A549 (cell line): Measurements from ENCODE around the gene STRN. TPM values are rescaled to one million over a fixed set of nuclear protein-coding genes. Genes with fewer than 3 reads are reported as not detected.

Source experiments
- ATAC-seq, 2 experiments: fragments of 200-7000 bp in 1 of 2; fragments of >200 bp in 1 of 2; cut with Nextera tagmentation in 1 of 2; cut with Tn5 transposase in 1 of 2; 3 replicates each; pipeline versions ENCODE4 v1.8.0 to v1.9.1; 2018 to 2020; ENCODE audit warnings: mild to moderate bottlenecking in 1 of 2, moderate library complexity in 1 of 2
- CTCF ChIA-PET: fragments of 300-600 bp; sonication (Branson Sonifier 250); formaldehyde crosslinking; extraction: SDS; loops from one replicate; lab custom pipeline; 2021; ENCODE audit warnings: antibody characterized with exemption, inconsistent platforms; lab: Yijun Ruan, JAX
- POLR2A ChIA-PET: fragments of 350-600 bp; formaldehyde crosslinking; extraction: SDS; loops from one replicate; lab custom pipeline; 2021; ENCODE audit warnings: antibody characterized with exemption, inconsistent platforms; lab: Yijun Ruan, JAX
- DNase-seq, 2 experiments: peaks; one replicate each; pipeline versions ENCODE4 v3.0.0 to v3.0.0-alpha.2; 2011 to 2016; ENCODE audit warnings: low read depth in 1 of 2, low spot score in 1 of 2
- FAIRE-seq: peaks from 2 replicates; lab custom pipeline; 2011; peaks lifted over from hg19 to GRCh38; lab: Jason Lieb, UNC
- H3K27ac ChIP-seq, 2 experiments: fragments of >200 bp; sonication (Bioruptor Twin); formaldehyde crosslinking; 3 replicates each; pipeline ENCODE4 v1.5.1; 2016 to 2017
- H3K4me1 ChIP-seq: fragments of >200 bp; sonication (Bioruptor Twin); formaldehyde crosslinking; 3 replicates; pipeline ENCODE4 v1.6.1; 2016
- H3K4me2 ChIP-seq: fragments of >200 bp; sonication (Bioruptor Twin); formaldehyde crosslinking; 3 replicates; pipeline ENCODE4 v1.6.1; 2016
- H3K4me3 ChIP-seq: fragments of >200 bp; sonication (Bioruptor Twin); formaldehyde crosslinking; 3 replicates; pipeline ENCODE4 v1.5.1; 2016
- H3K9me3 ChIP-seq: fragments of >200 bp; sonication (Bioruptor Twin); formaldehyde crosslinking; 3 replicates; pipeline ENCODE4 v1.6.1; 2016
- CEBPB ChIP-seq, 2 experiments: fragments of >200 bp in 1 of 2; sonication (Bioruptor Twin) in 1 of 2; formaldehyde crosslinking in 1 of 2; IDR thresholded peaks; 2 replicates each; pipeline ENCODE4 v1.6.1; 2012 to 2016
- CHD4 ChIP-seq: fragments of 200-600 bp; sonication (generic); IDR thresholded peaks from 2 replicates; pipeline ENCODE4 v1.6.1; 2016; ENCODE audit warnings: antibody characterized with exemption, mild to moderate bottlenecking, borderline replicate concordance
- EHF ChIP-seq: fragments of 250-450 bp; sonication (Bioruptor Pico); IDR thresholded peaks from 2 replicates; pipeline ENCODE4 v1.5.0; 2020; ENCODE audit warnings: mild to moderate bottlenecking
- ESRRA ChIP-seq: fragments of 150-350 bp; IDR thresholded peaks from 2 replicates; pipeline ENCODE4 v1.6.1; 2014; ENCODE audit warnings: mild to moderate bottlenecking, low read length, borderline replicate concordance
- FOSL2 ChIP-seq, 2 experiments: fragments of 450-650 bp in 1 of 2; fragments of >200 bp in 1 of 2; sonication (Bioruptor Twin) in 1 of 2; formaldehyde crosslinking; IDR thresholded peaks; 2 replicates each; pipeline versions ENCODE4 v1.5.0 to v1.6.1; 2016 to 2020; ENCODE audit warnings: mild to moderate bottlenecking in 1 of 2, moderate library complexity in 1 of 2
- FOXS1 ChIP-seq: fragments of 250-450 bp; sonication (Bioruptor Pico); IDR thresholded peaks from 2 replicates; pipeline ENCODE4 v1.5.0; 2020; ENCODE audit warnings: mild to moderate bottlenecking, moderate library complexity
- HEYL ChIP-seq: fragments of 250-450 bp; sonication (Bioruptor Pico); IDR thresholded peaks from 2 replicates; pipeline ENCODE4 v1.8.0; 2021; ENCODE audit warnings: mild to moderate bottlenecking, moderate library complexity
- HOXA7 ChIP-seq: fragments of 250-450 bp; sonication (Bioruptor Pico); IDR thresholded peaks from 2 replicates; pipeline ENCODE4 v1.5.0; 2020; ENCODE audit warnings: mild to moderate bottlenecking, moderate library complexity
- HOXB13 ChIP-seq: fragments of 250-450 bp; sonication (Bioruptor Pico); IDR thresholded peaks from 2 replicates; pipeline ENCODE4 v1.5.0; 2020; ENCODE audit warnings: low read depth, mild to moderate bottlenecking, moderate library complexity
- HOXB5 ChIP-seq: fragments of 250-450 bp; sonication (Bioruptor Pico); IDR thresholded peaks from 2 replicates; pipeline ENCODE4 v1.5.0; 2020; ENCODE audit warnings: mild to moderate bottlenecking, moderate library complexity
- JUN ChIP-seq, 2 experiments: fragments of >200 bp; sonication (Bioruptor Twin); formaldehyde crosslinking; IDR thresholded peaks; 2 replicates in 1 of 2; 3 replicates in 1 of 2; pipeline ENCODE4 v1.6.1; 2016 to 2017
- JUNB ChIP-seq: fragments of >200 bp; sonication (Bioruptor Twin); formaldehyde crosslinking; IDR thresholded peaks from 2 replicates; pipeline ENCODE4 v1.6.1; 2016
- KDM5A ChIP-seq: fragments of 200-600 bp; sonication (generic); IDR thresholded peaks from 2 replicates; pipeline ENCODE4 v1.6.1; 2016; ENCODE audit warnings: antibody characterized with exemption, mild to moderate bottlenecking
- MAFK ChIP-seq: fragments of 450-650 bp; IDR thresholded peaks from 2 replicates; pipeline ENCODE4 v1.6.1; 2014; ENCODE audit not compliant: partially characterized antibody
- MYC ChIP-seq: IDR thresholded peaks from 2 replicates; pipeline ENCODE4 v1.6.1; 2012; ENCODE audit warnings: mild to moderate bottlenecking, inconsistent platforms, low read length, improper control_type of control experiment, borderline replicate concordance
- NPAS2 ChIP-seq: fragments of 250-450 bp; sonication (Bioruptor Pico); IDR thresholded peaks from 2 replicates; pipeline ENCODE4 v1.8.0; 2022; ENCODE audit warnings: mild to moderate bottlenecking, moderate library complexity, borderline replicate concordance
- NR3C1 ChIP-seq: fragments of >200 bp; sonication (Bioruptor Twin); formaldehyde crosslinking; IDR thresholded peaks from 3 replicates; pipeline ENCODE4 v1.6.1; 2017
- POLR2A ChIP-seq: IDR thresholded peaks from 2 replicates; pipeline ENCODE4 v1.6.1; 2012; ENCODE audit warnings: mild to moderate bottlenecking, low read length
- RAD21 ChIP-seq, 2 experiments: fragments of >200 bp in 1 of 2; sonication (Bioruptor Twin) in 1 of 2; formaldehyde crosslinking in 1 of 2; IDR thresholded peaks in 1 of 2; conservative IDR thresholded peaks in 1 of 2; 2 replicates in 1 of 2; 3 replicates in 1 of 2; pipeline ENCODE4 v1.6.1; 2012 to 2018; ENCODE audit warnings: inconsistent platforms in 1 of 2
- RARB ChIP-seq: fragments of 250-450 bp; sonication (Bioruptor Pico); IDR thresholded peaks from 2 replicates; pipeline ENCODE4 v1.8.0; 2021; ENCODE audit warnings: mild to moderate bottlenecking, moderate library complexity
- RFX5 ChIP-seq: fragments of 450-650 bp; IDR thresholded peaks from 2 replicates; pipeline ENCODE4 v1.7.1; 2014; ENCODE audit warnings: antibody characterized with exemption, mild to moderate bottlenecking, moderate library complexity
- SMC3 ChIP-seq: fragments of >200 bp; sonication (Bioruptor Twin); formaldehyde crosslinking; IDR thresholded peaks from 3 replicates; pipeline ENCODE4 v1.6.1; 2018; ENCODE audit warnings: inconsistent platforms
- TFCP2L1 ChIP-seq: fragments of 250-450 bp; sonication (Bioruptor Pico); IDR thresholded peaks from 2 replicates; pipeline ENCODE4 v1.5.0; 2021; ENCODE audit warnings: mild to moderate bottlenecking
- ZFP36 ChIP-seq: fragments of 450-650 bp; IDR thresholded peaks from 2 replicates; pipeline ENCODE4 v1.6.1; 2014; ENCODE audit warnings: borderline replicate concordance; ENCODE audit not compliant: partially characterized antibody
- ZNF302 ChIP-seq: fragments of 250-450 bp; sonication (Bioruptor Pico); IDR thresholded peaks from 2 replicates; pipeline ENCODE4 v1.9.0; 2021; ENCODE audit warnings: inconsistent platforms, mild to moderate bottlenecking, moderate library complexity
- WGBS: methylation state at CpG from one replicate; pipeline ENCODE4 v1.1.6; 2017; ENCODE audit errors: missing lambda C conversion rate; 5-methylcytosine and 5-hydroxymethylcytosine counted together
- polyA plus RNA-seq, 4 experiments: library from polyadenylated mRNA; depleted of rRNA in 3 of 4; stranded (reverse); fragments of >200 nt; fragmentation: RNase III in 1 of 4; extraction: RNeasy Plus Mini Kit Qiagen cat#74134 plus additional on column Dnase treatment in 1 of 4; gene quantifications; 2 replicates in 3 of 4; 3 replicates in 1 of 4; pipeline ENCODE4 v1.2.3, GENCODE V29; 2011 to 2017
- TF ChIP-seq, protein P1 (sequence below): fragments of >200 bp; sonication (Bioruptor Twin); formaldehyde crosslinking; IDR thresholded peaks from 3 replicates; pipeline ENCODE4 v1.6.1; 2016
- TF ChIP-seq, protein P2 (sequence below): fragments of >200 bp; sonication (Bioruptor Twin); formaldehyde crosslinking; IDR thresholded peaks from 3 replicates; pipeline ENCODE4 v1.5.1; 2016
- TF ChIP-seq, protein P3 (sequence below): fragments of 450-650 bp; IDR thresholded peaks from 2 replicates; pipeline ENCODE4 v1.6.1; 2014; ENCODE audit warnings: antibody characterized with exemption
- TF ChIP-seq, protein P4 (sequence below): IDR thresholded peaks from 2 replicates; pipeline ENCODE4 v1.6.1; 2012
- TF ChIP-seq, protein P5 (sequence below): IDR thresholded peaks from 2 replicates; pipeline ENCODE4 v1.6.1; 2012; ENCODE audit warnings: low read depth, borderline replicate concordance

The STRN gene
- polyA plus RNA-seq, 2 of the 4 experiments (the other 2 are of a cell fraction) = 13.1 to 36.0 TPM

DNA sequence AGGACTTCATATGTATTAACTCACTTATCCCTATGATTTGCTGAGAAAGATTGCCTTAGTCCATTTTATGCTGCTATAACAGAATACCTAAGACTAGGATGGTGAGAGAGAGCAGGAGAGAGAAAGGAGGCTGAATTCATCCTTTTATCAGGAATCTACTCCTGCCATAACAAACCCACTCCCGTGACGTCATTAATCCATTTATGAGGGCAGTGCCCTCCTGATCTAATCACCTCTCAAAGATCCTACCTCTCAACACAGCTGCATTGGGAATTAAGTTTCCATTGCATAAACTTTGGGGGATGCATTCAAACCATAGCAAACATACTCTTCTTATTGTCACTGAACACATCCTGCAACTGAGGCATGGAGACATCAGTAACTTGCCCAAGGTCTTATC is 147.8 kb downstream of the STRN start:
- no peaks in the 10 kb centered on the region for H3K9me3 ChIP-seq
- peaks cover 6% of the 10 kb centered on the region; the same call in 1 of the 3 replicates for H3K4me1 ChIP-seq
- ChIA-PET POLR2A (no interaction called here), CTCF (no interaction called here)
- DNase-seq = no peak
- no peak for ATAC-seq
- no peak overlapping the region for H3K27ac ChIP-seq
- no peak for FAIRE-seq
- TF ChIP-seq HOXB5 (CRISPR knock-in tag) (no peak), NPAS2 (CRISPR knock-in tag) (no peak), HEYL (CRISPR knock-in tag) (no peak), JUNB (no peak), FOSL2 (IDR thresholded peaks at IDR 0.05) (no peak), FOSL2 (CRISPR knock-in tag; IDR thresholded peaks at IDR 0.05) (no peak), NR3C1 (no peak), EHF (CRISPR knock-in tag) (no peak), RARB (CRISPR knock-in tag) (no peak), JUN (IDR thresholded peaks at IDR 0.05) (no peak), KDM5A (no peak), MAFK (no peak), HOXA7 (CRISPR knock-in tag) (no peak), POLR2A (no peak), RFX5 (no peak)
- TF ChIP-seq, protein P1, sequence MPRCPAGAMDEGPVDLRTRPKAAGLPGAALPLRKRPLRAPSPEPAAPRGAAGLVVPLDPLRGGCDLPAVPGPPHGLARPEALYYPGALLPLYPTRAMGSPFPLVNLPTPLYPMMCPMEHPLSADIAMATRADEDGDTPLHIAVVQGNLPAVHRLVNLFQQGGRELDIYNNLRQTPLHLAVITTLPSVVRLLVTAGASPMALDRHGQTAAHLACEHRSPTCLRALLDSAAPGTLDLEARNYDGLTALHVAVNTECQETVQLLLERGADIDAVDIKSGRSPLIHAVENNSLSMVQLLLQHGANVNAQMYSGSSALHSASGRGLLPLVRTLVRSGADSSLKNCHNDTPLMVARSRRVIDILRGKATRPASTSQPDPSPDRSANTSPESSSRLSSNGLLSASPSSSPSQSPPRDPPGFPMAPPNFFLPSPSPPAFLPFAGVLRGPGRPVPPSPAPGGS = no peak
- TF ChIP-seq, protein P2, sequence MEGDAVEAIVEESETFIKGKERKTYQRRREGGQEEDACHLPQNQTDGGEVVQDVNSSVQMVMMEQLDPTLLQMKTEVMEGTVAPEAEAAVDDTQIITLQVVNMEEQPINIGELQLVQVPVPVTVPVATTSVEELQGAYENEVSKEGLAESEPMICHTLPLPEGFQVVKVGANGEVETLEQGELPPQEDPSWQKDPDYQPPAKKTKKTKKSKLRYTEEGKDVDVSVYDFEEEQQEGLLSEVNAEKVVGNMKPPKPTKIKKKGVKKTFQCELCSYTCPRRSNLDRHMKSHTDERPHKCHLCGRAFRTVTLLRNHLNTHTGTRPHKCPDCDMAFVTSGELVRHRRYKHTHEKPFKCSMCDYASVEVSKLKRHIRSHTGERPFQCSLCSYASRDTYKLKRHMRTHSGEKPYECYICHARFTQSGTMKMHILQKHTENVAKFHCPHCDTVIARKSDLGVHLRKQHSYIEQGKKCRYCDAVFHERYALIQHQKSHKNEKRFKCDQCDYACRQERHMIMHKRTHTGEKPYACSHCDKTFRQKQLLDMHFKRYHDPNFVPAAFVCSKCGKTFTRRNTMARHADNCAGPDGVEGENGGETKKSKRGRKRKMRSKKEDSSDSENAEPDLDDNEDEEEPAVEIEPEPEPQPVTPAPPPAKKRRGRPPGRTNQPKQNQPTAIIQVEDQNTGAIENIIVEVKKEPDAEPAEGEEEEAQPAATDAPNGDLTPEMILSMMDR = no peak
- TF ChIP-seq, protein P3, sequence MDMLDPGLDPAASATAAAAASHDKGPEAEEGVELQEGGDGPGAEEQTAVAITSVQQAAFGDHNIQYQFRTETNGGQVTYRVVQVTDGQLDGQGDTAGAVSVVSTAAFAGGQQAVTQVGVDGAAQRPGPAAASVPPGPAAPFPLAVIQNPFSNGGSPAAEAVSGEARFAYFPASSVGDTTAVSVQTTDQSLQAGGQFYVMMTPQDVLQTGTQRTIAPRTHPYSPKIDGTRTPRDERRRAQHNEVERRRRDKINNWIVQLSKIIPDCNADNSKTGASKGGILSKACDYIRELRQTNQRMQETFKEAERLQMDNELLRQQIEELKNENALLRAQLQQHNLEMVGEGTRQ = no peak
- 91% methylated on average over 2 of the region's 2 CpGs for WGBS
- no peak overlapping the region for H3K4me3 ChIP-seq
- H3K4me2 ChIP-seq = no peak overlapping the region

DNA sequence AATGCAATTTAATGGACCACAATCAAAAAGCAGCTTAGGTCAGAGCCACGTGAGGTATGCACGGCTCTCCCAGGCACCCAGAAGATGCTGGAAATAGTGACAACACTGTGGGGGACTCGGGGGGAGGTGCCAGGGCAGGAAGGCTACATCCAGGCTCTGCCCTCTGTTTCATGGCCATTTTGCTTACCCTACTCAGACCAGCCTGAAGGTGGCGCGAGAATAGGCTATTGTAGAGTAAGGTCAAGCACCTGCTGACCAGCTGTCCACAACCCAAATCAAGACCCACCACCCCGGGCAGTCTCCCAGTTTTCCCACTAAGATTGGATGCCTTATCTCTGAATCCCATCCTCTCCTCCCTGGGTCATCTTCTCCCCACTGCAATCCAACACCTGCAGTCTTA is 154.1 kb downstream of the STRN start:
- POLR2A ChIA-PET = no interaction called here
- FAIRE-seq = no peak
- TF ChIP-seq RAD21 (conservative IDR thresholded peaks at IDR 0.05 in 1 of 2, IDR thresholded peaks at IDR 0.05 in 1 of 2) = 0 out of 5 replicates have a peak, but pooled peaks of 1 of the 2 experiments have one; percentile 30
- no peak for TF ChIP-seq HOXB13 (CRISPR knock-in tag)
- Histone ChIP-seq H3K9me3 (no peaks in the 10 kb centered on the region), H3K4me3 (no peak overlapping the region), H3K27ac (no peak overlapping the region), H3K4me2 (no peak overlapping the region), H3K4me1 (no peaks in the 10 kb centered on the region)
- 4% methylated on average over 6 of the region's 6 CpGs for WGBS
- DNase-seq = peak; percentile 36 to 46
- ATAC-seq = peak; percentile 82 to 95; a peak in 5 of 6 replicates
- CTCF ChIA-PET = interaction anchor here (0.9 to 1.5 kb wide), 2 partner anchors 27 to 37 kb away, joined by 3 to 6 read pairs; no protein-coding TSS in a partner anchor

DNA sequence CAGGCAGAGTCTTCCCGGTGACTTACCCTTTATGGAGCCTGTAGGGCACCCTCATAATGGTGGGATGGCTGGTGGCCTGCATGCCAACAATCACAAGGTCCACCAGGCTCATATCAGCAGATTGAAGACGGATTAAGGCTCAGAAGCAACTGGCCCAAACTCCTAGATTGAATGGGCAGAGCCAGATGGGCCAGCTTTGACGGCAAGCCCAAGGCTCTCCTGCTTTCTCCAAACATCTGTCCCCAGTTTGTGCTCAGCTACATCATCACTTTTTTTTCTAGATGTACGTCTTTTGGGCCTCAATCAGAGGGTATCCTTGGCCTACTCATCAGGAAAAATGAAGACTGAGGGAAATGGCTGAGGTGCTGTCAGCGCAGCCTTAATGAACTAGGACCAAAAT is 155.3 kb downstream of the STRN start:
- WGBS = 63% methylated on average over 5 of the region's 5 CpGs
- ATAC-seq (no peak), DNase-seq (no peak), FAIRE-seq (no peak)
- Histone ChIP-seq H3K4me1 (no peaks in the 10 kb centered on the region), H3K9me3 (no peaks in the 10 kb centered on the region), H3K27ac (no peak overlapping the region), H3K4me3 (no peak overlapping the region), H3K4me2 (no peak overlapping the region)
- ChIA-PET POLR2A (no interaction called here), CTCF (interaction anchor here (1.5 to 2.0 kb wide), 2 partner anchors 10 to 25 kb away, joined by 6 to 11 read pairs; no protein-coding TSS in a partner anchor)
- TF ChIP-seq, protein P1 = no peak
- TF ChIP-seq KDM5A = no peak
- no peak for TF ChIP-seq FOXS1 (CRISPR knock-in tag)
- no peak for TF ChIP-seq MYC
- no peak for TF ChIP-seq SMC3
- TF ChIP-seq ZNF302 (CRISPR knock-in tag) = no peak
- TF ChIP-seq HOXB5 (CRISPR knock-in tag) = no peak
- no peak for TF ChIP-seq RFX5
- TF ChIP-seq, protein P4, sequence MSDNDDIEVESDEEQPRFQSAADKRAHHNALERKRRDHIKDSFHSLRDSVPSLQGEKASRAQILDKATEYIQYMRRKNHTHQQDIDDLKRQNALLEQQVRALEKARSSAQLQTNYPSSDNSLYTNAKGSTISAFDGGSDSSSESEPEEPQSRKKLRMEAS = no peak
- TF ChIP-seq CHD4 = no peak
- TF ChIP-seq JUN (IDR thresholded peaks at IDR 0.05) = no peak
- TF ChIP-seq ESRRA = no peak
- TF ChIP-seq, protein P5, sequence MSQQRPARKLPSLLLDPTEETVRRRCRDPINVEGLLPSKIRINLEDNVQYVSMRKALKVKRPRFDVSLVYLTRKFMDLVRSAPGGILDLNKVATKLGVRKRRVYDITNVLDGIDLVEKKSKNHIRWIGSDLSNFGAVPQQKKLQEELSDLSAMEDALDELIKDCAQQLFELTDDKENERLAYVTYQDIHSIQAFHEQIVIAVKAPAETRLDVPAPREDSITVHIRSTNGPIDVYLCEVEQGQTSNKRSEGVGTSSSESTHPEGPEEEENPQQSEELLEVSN = no peak
- no peak for TF ChIP-seq ZFP36
- TF ChIP-seq CEBPB (IDR thresholded peaks at IDR 0.05) = no peak
- TF ChIP-seq TFCP2L1 (CRISPR knock-in tag) = no peak
